ENCODE results near the gene TBCD.

TBCD gene

GRCh38 chr17:82872591-82873520, 121.0 kb downstream of the TBCD start:
- DNase-seq = no peak

DNA sequence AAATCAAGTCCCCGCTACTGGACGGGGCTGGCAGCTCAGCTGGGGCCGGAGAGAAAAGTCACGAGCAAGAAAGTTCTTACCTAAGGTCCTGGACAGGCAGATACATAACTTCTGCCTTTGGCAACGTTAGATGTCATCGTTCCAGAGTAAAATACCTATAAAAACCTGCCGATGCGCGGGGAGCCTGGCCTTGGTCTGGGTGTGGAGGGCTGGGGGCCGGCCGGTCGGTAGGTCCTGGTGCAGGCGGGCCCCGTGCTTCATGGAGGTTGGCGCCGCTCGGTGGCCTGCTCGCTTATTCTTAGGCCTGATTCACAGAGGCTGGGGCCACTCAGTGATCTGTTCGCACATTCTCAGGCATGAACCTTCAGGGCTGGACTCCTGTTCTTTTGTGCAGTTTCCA, 121.7 kb downstream of the TBCD start:
- no peak for DNase-seq

GRCh38 chr17:82874011-82874835, 122.4 kb downstream of the TBCD start:
- no peak for DNase-seq

GRCh38 chr17:82875407-82875856, 123.6 kb downstream of the TBCD start:
- DNase-seq = no peak

DNA sequence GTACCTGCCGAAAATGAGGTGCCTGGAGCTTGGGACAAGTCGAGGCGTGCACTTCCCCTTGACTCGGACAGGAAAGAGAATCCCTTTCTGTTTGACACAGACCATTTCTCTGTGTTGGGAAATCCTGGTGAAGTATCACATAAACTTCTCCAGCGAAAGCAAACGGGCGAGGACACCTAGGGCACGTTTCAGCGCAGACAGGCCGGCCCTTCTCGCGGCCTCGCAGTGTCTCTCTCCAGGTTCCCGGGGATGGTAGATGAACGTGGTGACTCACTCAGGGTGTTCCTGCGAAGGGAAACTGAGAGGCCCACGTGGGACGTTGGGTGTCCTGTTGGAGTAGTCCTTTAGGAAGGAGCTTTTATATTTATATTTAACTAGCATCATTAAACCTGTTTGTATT, 124.3 kb downstream of the TBCD start:
- no peak for DNase-seq

DNA sequence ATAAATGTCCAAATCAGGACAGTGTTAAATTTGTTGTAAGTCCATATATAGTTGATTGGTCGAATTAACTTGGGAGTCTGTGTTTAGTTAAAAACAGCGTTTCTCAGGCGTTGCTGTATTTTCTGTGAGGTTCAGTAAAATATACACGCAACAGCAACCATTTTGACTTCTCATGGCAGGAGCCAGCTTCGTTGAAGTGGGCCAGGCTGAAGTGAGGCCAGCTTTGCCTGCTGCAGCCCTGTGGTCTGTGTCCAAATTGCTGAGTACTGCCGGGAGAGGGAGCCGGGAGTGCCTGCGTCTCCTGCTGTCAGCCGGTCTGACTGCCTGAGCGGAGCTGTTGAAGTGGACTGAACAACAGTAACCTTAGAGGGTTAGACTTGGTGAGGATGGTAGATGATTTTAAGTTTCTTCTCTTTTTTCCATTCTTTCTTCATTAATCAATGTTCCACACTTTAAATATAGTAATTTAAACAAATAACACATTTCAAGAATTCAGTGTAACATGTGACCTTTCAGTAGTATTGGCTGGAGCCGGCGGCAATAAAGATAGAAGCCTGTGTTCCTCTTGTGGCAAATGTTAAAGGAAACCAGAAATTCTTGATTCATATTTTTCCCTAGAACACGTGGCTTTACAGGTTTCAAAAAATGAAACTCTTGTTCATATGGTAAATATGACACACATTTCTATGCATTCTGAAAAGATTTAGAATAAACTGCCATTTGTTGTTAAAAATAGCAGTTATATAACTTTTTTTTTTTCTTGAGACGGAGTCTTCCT, 124.9 kb downstream of the TBCD start:
- DNase-seq = no peak

DNA sequence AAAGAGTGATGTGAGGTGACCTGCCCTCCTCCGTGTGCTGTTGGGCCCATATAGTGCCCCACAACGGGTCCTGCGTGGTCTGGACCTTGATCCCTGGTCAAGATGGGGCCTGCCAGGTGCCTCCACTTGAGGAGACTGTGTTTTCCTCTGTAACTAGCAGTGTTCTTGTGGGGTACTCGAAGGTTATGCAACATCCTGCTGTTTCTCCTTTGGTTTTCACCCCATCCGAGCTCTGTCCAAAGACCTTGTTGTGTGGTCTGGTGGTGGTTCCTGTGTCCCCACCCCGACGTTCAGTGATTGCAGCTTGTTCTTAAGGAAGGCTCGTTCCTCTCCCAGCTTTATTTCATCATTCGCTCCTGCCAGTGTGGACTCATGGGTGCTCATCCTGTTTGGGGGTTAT, 126.7 kb downstream of the TBCD start:
- DNase-seq = no peak

DNA sequence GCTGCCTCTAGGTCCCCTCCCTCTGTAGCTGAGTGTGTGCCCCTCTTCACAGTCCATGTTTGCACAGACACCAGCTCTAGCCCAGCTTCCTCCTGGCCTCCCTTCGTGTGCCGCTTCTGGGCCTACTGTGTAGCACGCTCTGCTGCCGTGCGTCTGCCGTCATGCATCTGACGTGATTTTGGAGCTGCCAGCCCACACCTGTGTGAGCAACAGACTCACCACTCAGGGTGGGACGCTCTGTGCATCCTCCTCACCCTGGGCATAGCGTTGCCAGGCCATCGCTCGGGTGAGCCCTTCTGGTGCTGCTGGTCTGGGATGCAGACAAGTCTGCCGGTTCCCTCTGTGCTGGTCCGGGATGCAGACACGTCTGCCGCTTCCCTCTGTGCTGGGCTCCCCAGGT, 127.4 kb downstream of the TBCD start:
- no peak for DNase-seq

GRCh38 chr17:82880620-82881323, 128.9 kb downstream of the TBCD start:
- no peak for DNase-seq

- DNase-seq = no peak
Measured at GRCh38 chr17:82881324-82881823, 129.5 kb downstream of the TBCD start.

GRCh38 chr17:82881900-82882714, 130.2 kb downstream of the TBCD start:
- no peak for DNase-seq

- peak; percentile 87 for DNase-seq
Measured at GRCh38 chr17:82882715-82883418, 131.0 kb downstream of the TBCD start.

DNA sequence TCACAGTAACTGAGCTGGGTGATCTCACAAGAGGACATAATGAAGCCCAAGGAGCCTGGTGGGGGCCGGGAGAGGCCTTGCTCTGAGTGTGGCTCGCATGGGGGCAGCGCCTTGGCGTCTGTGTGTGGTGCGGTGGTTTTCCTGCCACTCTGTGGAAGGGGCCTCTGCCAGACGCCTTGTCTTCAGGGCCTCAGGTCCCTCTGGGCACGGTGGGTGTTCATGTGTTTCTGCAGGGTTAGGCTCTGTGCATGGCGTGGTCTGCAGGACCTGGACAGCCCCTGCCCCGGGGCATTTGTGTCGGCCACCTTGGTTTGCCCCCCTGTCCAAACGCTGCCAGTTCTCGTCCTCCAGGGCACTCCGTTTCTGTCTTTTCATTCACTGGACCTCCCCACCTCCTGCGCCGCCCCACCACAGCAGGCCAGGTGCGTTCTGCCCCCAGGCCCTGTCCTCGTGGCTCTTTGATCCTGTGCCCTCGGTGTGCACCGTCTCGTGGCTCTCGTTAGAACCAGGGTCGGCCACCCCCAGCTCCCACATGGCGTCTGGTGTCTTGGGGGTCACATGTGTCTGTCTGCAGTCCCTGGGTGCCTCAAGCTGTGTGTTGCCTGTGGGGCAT, 131.7 kb downstream of the TBCD start:
- no peak for DNase-seq

DNA sequence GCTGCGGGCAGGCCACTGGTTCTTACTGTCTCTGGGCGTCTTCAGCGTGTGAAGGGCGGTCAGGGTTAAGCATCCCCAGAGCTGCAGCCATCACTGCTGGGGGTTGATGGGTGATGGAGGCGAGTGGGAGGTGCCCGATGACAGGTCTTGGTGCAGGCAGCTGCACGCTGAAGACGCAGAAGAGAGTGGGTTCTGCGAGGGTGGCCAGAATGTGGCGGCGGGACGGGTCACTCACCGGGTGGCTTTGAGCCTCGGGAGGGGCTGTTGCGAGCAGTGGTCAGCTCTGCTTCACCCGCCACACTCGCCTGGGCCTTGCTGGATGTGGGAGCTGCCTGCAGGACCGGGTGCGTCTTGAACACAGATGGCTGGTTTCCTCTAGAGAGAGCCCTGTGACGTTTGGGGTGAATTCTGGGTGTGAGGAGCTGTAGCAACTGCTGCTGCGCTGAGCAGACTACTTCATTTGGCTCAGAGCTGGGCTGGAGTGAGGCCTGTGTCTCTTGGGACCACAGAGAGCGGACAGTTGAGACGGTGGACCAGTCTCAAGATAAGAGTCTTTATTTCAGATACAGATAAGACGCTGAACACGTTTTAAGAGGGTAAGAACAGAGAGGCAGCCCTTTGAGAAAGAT, 132.6 kb downstream of the TBCD start:
- DNase-seq = peak; percentile 33

- peak; percentile 57 for DNase-seq
Measured at GRCh38 chr17:82884970-82885353, 133.1 kb downstream of the TBCD start.

- DNase-seq = no peak
Measured at GRCh38 chr17:82887255-82888164, 135.6 kb downstream of the TBCD start.

GRCh38 chr17:82888583-82889495, 137.0 kb downstream of the TBCD start:
- DNase-seq = no peak
